GM21529 (cell line): Measurements from ENCODE around the gene MUC4.
"Not testable (repeated sequence)": the region's sequence is repeated elsewhere in the genome, so short reads cannot be mapped to it uniquely, and the experiment has no call there.

Source experiments
- ATAC-seq: cut with Tn5 transposase; IDR thresholded peaks from one replicate; pipeline ENCODE4 v1.9.1; 2021; ENCODE audit not compliant: unreplicated experiment

Gene MUC4

GRCh38 chr3:195762249-195762585, 49.5 kb downstream of the MUC4 start:
- ATAC-seq, result no peak

DNA sequence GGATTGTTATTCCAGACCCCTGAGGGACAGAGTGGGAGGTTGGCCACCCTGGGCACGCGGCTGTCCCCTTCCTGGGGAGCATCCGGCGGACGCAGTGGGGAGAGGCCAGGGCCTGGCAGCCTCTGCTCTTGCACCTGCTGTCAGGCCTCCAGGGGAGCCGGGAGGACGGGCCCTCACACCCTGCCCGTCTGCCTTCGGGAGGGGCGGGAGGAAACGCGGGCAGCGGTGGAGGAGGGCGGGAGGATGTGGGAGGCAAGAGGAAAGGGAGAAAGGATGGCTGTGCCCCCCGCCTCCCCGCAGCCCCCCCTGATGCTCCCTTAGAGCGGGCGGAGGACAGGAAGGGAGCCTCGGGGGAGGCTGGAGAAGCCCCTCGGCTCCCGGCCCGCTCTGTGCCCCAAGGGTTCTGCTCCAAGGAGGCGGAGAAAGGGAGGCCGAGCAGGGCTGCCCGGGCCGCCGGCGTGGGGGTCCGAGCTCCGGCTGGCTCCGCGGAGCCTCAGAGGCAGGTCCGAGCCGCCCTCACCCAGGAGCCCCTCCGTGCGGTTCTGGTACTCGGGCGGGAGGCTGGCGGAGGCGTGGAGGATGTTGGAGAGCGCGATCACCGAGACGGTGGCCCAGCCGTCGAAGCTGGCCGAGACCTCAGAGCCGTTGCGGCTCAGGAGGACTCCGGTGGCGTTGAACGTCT, 50.0 kb downstream of the MUC4 start:
- ATAC-seq, result no peak

DNA sequence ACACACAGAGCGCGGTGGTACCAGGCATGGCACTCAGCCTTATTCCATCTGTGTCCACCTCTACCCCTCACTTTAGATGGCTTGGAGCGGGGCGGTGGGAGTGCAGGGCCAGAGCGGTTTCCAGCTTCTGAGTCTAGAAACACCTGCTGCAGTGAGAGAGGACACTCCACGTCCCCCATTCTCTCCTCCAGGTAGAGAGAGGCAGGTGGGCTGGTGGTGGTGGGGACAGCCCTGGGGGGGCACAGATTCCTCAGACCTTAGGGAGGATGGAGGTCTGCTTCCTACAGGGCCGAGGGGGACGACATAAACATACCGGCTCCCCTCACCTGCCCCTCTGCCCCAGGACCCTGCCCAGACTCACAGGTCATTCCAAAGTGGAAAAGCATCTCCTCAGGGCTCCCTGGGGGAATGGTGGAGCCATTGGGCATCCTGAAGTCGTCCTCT, 50.6 kb downstream of the MUC4 start:
- no peak for ATAC-seq

GRCh38 chr3:195760345-195761122, 51.2 kb downstream of the MUC4 start:
- ATAC-seq, result no peak

- no peak for ATAC-seq
Observed at GRCh38 chr3:195758721-195759353, 52.9 kb downstream of the MUC4 start.

- ATAC-seq, result no peak
Observed at GRCh38 chr3:195757827-195758226, 53.9 kb downstream of the MUC4 start.

- no peak for ATAC-seq
Observed at GRCh38 chr3:195757438-195757770, 54.3 kb downstream of the MUC4 start.

GRCh38 chr3:195755791-195756676, 55.7 kb downstream of the MUC4 start:
- no peak for ATAC-seq

DNA sequence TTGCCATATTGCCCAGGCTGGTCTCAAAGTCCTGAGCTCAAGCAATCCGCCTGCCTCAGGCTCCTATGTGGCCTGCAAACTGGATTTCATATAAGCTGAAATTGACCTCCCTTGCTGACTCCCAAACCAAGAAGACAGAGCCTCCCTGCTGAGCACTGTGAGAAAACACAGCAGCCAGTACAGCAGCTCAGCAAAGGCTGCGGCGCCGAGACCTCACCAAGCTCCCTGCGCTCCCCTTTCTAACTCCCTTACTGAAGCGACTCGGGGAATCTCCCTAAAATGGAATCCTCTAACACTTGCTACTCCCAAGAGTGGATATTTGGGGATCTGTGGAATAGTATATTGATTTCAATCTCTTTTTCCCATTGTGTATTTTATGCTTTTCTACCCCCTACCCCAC, 56.3 kb downstream of the MUC4 start:
- ATAC-seq, result no peak

GRCh38 chr3:195754906-195755305, 56.8 kb downstream of the MUC4 start:
- ATAC-seq, result no peak

- no peak for ATAC-seq
Observed at GRCh38 chr3:195754141-195754540, 57.6 kb downstream of the MUC4 start.

DNA sequence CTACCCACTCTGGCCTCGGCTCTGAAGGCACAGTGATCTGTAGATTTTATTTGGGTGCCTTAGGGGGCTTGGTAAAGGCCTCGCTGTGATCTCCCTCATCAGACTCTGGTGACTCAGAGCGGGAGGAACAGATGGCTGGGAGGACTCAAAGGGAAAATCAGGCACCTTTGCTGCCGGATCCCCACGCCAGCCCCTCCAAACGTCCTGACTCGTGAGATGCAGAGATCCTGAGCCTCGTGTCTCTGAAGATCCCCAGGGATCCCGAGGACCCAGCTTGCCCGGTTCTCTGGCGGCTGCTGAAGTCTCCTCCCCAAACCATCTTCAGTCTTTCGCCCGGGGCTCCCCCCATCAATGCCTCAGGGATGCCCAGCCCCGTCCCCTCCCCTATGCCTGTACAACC, 58.1 kb downstream of the MUC4 start:
- ATAC-seq, result no peak

DNA sequence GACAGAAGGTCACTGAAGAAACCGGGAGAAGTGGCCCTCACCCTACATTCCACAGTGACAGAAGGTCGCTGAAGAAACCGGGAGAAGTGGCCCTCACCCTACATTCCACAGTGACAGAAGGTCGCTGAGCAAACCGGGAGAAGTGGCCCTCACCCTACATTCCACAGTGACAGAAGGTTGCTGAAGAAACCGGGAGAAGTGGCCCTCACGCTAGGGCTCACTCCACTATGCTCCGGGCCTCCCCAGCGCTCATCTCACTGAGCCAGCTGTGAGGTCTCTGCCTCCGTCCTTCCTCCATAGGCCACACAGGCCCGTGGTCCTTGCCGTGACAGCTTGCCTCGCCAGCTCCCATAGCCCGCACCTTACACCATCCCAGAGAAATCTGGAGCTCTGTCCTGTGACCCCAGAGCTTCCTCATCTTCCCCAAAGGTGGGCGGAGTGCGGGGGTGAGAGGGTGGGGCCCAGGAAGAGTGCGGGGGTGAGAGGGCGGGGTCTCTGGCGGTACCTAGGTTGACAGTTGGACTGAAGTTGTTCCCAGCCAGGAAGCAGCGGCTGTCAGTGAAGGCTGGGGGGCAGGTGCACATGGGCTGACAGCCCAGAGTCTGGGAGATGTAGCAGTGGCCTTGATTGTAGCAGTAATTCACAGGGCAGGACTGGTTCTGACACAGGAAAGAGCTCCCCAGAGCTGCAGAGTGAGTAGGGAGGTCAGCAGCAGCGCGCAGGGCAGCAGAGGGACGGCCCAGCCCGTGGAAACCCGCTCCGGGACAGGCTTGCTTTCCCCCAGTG, 59.0 kb downstream of the MUC4 start:
- no peak for ATAC-seq

DNA sequence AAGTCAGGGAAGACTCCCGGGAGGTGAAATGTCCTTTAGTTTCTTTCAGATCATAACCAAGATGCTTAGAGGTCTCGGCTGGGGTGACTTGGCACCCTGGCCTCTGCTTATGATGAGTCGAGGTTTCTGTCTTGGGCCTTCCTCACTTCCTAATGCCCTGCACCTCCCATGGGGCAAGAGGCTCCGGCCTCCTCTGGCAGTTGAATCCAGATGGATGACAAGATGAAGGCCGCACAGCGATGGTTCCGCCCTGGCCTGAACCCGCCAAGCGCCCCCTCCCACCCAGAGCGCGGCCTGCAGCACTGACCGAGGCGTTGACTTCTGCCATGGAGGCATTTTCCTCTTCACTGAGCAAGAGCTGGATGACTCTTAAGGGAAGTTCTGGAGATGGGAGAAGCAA, 59.7 kb downstream of the MUC4 start:
- no peak for ATAC-seq

- ATAC-seq, result no peak
Observed at GRCh38 chr3:195751560-195751959, 60.2 kb downstream of the MUC4 start.

- no peak for ATAC-seq
Observed at GRCh38 chr3:195750797-195751520, 60.8 kb downstream of the MUC4 start.

- not testable (repeated sequence) for ATAC-seq
Observed at GRCh38 chr3:195749101-195749500, 62.6 kb downstream of the MUC4 start.

- ATAC-seq, result no peak
Observed at GRCh38 chr3:195748661-195749060, 63.1 kb downstream of the MUC4 start.

DNA sequence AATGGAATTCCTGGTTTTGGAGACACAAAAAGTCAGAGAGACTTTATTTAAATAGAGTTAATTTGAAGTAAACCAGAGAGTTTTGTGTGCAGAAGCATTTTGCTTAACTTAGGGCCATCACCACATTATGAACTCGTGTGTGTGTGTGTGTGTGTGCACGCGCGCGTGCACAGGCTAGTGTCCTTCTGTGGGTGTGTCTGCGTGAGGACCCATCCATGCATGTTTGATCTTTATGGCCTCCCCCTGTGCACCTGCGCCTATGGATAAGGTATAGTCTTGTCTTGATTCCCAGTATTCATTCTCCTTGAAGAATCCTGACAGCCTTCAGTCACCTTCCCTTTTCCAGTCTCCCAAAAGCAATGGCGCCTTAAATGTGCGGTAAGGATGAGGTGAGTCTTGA, 65.0 kb downstream of the MUC4 start:
- ATAC-seq, result no peak

GRCh38 chr3:195746346-195746745, 65.4 kb downstream of the MUC4 start:
- ATAC-seq, result no peak
